GM21528 (cell line): Measurements from ENCODE around the gene USP35.

Experiments used
- ATAC-seq: cut with Tn5 transposase; IDR thresholded peaks from one replicate; pipeline ENCODE4 v1.9.1; 2021; ENCODE audit warnings: mild to moderate bottlenecking, moderate library complexity; ENCODE audit not compliant: unreplicated experiment, low FRiP score

The USP35 gene

GRCh38 chr11:78259777-78260487, 71.2 kb downstream of the USP35 start:
- no peak for ATAC-seq

- no peak for ATAC-seq
Measured at GRCh38 chr11:78261367-78261766, 72.6 kb downstream of the USP35 start.

- no peak for ATAC-seq
Measured at GRCh38 chr11:78261828-78262227, 73.1 kb downstream of the USP35 start.

- ATAC-seq = no peak
Measured at GRCh38 chr11:78262238-78262637, 73.5 kb downstream of the USP35 start.

GRCh38 chr11:78262691-78263090, 74.0 kb downstream of the USP35 start:
- no peak for ATAC-seq
